K562 (cell line): ENCODE results near the gene SCPEP1. TPM values are rescaled to one million over a fixed set of nuclear protein-coding genes. Genes with fewer than 3 reads are reported as not detected.

Source experiments
- ATAC-seq: fragments of 200-7000 bp; cut with Tn5 transposase; 3 replicates; pipeline ENCODE4 v1.9.1; 2020; ENCODE audit warnings: moderate library complexity
- BruUV-seq: library from RNA; stranded (reverse); fragments of 400-500 nt; replicated peaks from 2 replicates; lab custom pipeline; 2021; lab: Mats Ljungman, UMichigan
- CTCF ChIA-PET: fragments of 300-600 bp; formaldehyde crosslinking; extraction: SDS; loops from one replicate; lab custom pipeline; 2021; ENCODE audit warnings: low intra/inter-chr PET ratio; lab: Yijun Ruan, JAX
- POLR2A ChIA-PET: fragments of 300-600, 350-650 bp; sonication (Branson Sonifier 250); formaldehyde crosslinking; extraction: SDS; loops from one replicate; lab custom pipeline; 2021; ENCODE audit warnings: antibody characterized with exemption, inconsistent platforms; lab: Yijun Ruan, JAX
- DNase-seq, 4 experiments: peaks; one replicate each; pipeline versions ENCODE4 v3.0.0 to v3.0.0-alpha.2; 2011 to 2018; ENCODE audit warnings: low spot score in 3 of 4, mixed read lengths in 3 of 4; ENCODE audit errors: extremely low read depth in 1 of 4
- FAIRE-seq: peaks from 2 replicates; lab custom pipeline; 2011; peaks lifted over from hg19 to GRCh38; lab: Jason Lieb, UNC
- H2AFZ ChIP-seq: 2 replicates; pipeline ENCODE4 v1.6.0; 2011; ENCODE audit warnings: low read depth, low read length, control low read depth, inconsistent platforms
- H3K27ac ChIP-seq: fragments of 200-600 bp; 3 replicates; pipeline ENCODE4 v1.8.0; 2011; ENCODE audit warnings: low read depth, mild to moderate bottlenecking, control low read depth, inconsistent platforms, low read length, moderate library complexity, mixed read lengths; ENCODE audit errors: extremely low read depth
- H3K27me3 ChIP-seq, 2 experiments: fragments of 300-600 bp in 1 of 2; 2 replicates in 1 of 2; 3 replicates in 1 of 2; pipeline versions ENCODE4 v1.6.0 to v1.8.0; 2011; ENCODE audit warnings: inconsistent platforms in 2 of 2, low read length in 2 of 2, mild to moderate bottlenecking in 1 of 2, mixed read lengths in 1 of 2, moderate library complexity in 1 of 2; ENCODE audit not compliant: control insufficient read depth in 2 of 2, insufficient read depth in 2 of 2
- H3K36me3 ChIP-seq: fragments of 300-600 bp; 3 replicates; pipeline ENCODE4 v1.8.0; 2011; ENCODE audit warnings: mild to moderate bottlenecking, low read length, inconsistent platforms; ENCODE audit not compliant: control insufficient read depth, insufficient read depth
- H3K4me1 ChIP-seq, 2 experiments: fragments of 200-600 bp in 1 of 2; replicated peaks in 1 of 2; 2 replicates in 1 of 2; 3 replicates in 1 of 2; pipeline versions ENCODE4 v1.5.1 to v1.8.0; 2011; ENCODE audit warnings: inconsistent platforms in 2 of 2, low read length in 2 of 2, mild to moderate bottlenecking in 1 of 2, mixed read lengths in 1 of 2, moderate library complexity in 1 of 2; ENCODE audit not compliant: control insufficient read depth in 2 of 2, insufficient read depth in 2 of 2
- H3K4me2 ChIP-seq: 2 replicates; pipeline ENCODE4 v1.6.1; 2011; ENCODE audit warnings: low read length, control low read depth, inconsistent platforms, mixed read lengths; ENCODE audit not compliant: insufficient read depth
- H3K4me3 ChIP-seq: fragments of 200-600 bp; sonication (generic), shearing (Covaris generic); 2 replicates; pipeline ENCODE4 v1.5.1; 2016; ENCODE audit warnings: control low read depth, inconsistent platforms
- H3K79me2 ChIP-seq: fragments of 200-600 bp; 3 replicates; pipeline ENCODE4 v1.8.0; 2011; ENCODE audit warnings: low read length, inconsistent platforms; ENCODE audit not compliant: control insufficient read depth, insufficient read depth
- H3K9ac ChIP-seq, 2 experiments: 2 replicates each; pipeline versions ENCODE4 v1.6.0 to v1.6.1; 2011; ENCODE audit warnings: low read depth in 2 of 2, low read length in 2 of 2, control low read depth in 1 of 2, inconsistent platforms in 1 of 2, mild to moderate bottlenecking in 1 of 2, mixed read lengths in 1 of 2; ENCODE audit not compliant: insufficient read depth in 1 of 2
- H3K9me1 ChIP-seq: one replicate; pipeline ENCODE4 v1.6.0; 2011; ENCODE audit warnings: inconsistent platforms, mild to moderate bottlenecking, low read length, moderate library complexity; ENCODE audit not compliant: control insufficient read depth, insufficient read depth
- H3K9me3 ChIP-seq: replicated peaks from 2 replicates; pipeline ENCODE4 v1.5.1; 2011; ENCODE audit warnings: low read depth, low read length, inconsistent platforms; ENCODE audit not compliant: control insufficient read depth, insufficient read depth
- H4K20me1 ChIP-seq: replicated peaks from 2 replicates; pipeline ENCODE4 v1.6.1; 2011; ENCODE audit warnings: low read length, inconsistent platforms, mixed read lengths; ENCODE audit not compliant: control insufficient read depth, insufficient read depth
- ATF2 ChIP-seq: sonication (generic); formaldehyde crosslinking; IDR thresholded peaks from 2 replicates; pipeline ENCODE4 v1.8.1; 2022; ENCODE audit warnings: missing genetic modification reagents
- CEBPZ ChIP-seq: fragments of 150-350 bp; IDR thresholded peaks from 2 replicates; pipeline ENCODE4 v1.6.1; 2014; ENCODE audit warnings: low read depth, mild to moderate bottlenecking, low read length, borderline replicate concordance
- E4F1 ChIP-seq: fragments of 250-450 bp; sonication (Bioruptor Pico); IDR thresholded peaks from 2 replicates; pipeline ENCODE4 v1.5.0; 2021; ENCODE audit warnings: mild to moderate bottlenecking, borderline replicate concordance
- GATA2 ChIP-seq: sonication (generic); formaldehyde crosslinking; IDR thresholded peaks from 2 replicates; pipeline ENCODE4 v1.4.0; 2020; ENCODE audit warnings: mild to moderate bottlenecking, missing genetic modification reagents
- NKRF ChIP-seq: fragments of 450-650 bp; IDR thresholded peaks from 2 replicates; pipeline ENCODE4 v1.6.1; 2016; ENCODE audit warnings: borderline replicate concordance
- NR3C1 ChIP-seq: sonication (generic); formaldehyde crosslinking; IDR thresholded peaks from 2 replicates; pipeline ENCODE4 v1.8.1; 2022; ENCODE audit warnings: missing genetic modification reagents
- RNF2 ChIP-seq: sonication (generic); IDR thresholded peaks from 2 replicates; pipeline ENCODE4 v1.6.1; 2016
- ZNF282 ChIP-seq: sonication (generic); formaldehyde crosslinking; IDR thresholded peaks from 2 replicates; pipeline ENCODE4 v1.8.1; 2023; ENCODE audit warnings: missing genetic modification reagents
- ZNF518B ChIP-seq: fragments of 250-450 bp; sonication (Bioruptor Pico); IDR thresholded peaks from 2 replicates; pipeline ENCODE4 v1.5.0; 2021; ENCODE audit warnings: mild to moderate bottlenecking, moderate library complexity
- WGBS: fragments of 100-300 bp; shearing (Covaris generic); methylation state at CpG from one replicate; pipeline ENCODE4 v1.1.6; 2016; ENCODE audit warnings: low coverage, mixed read lengths; ENCODE audit not compliant: insufficient coverage; ENCODE audit errors: missing lambda C conversion rate; 5-methylcytosine and 5-hydroxymethylcytosine counted together
- in situ Hi-C: fragments of 300-500 bp; cut with MboI; formaldehyde crosslinking; loops from 4 replicates; pipeline ENCODE4 v1.15.0; 2018; ENCODE audit warnings: inconsistent platforms, mixed read lengths
- intact Hi-C: fragments of 100-400 bp; cut with micrococcal nuclease; formaldehyde crosslinking; loops from 2 replicates; pipeline ENCODE4 v1.14.2; 2022
- polyA plus RNA-seq, 8 experiments: library from polyadenylated mRNA; depleted of rRNA in 4 of 8; stranded (reverse) in 5 of 8; unstranded in 3 of 8; fragments of >200 nt; fragmentation: Nextera tagmentation in 2 of 8; fragmentation: Illumina TruSeq in 1 of 8; extraction: Ambion mirVana in 2 of 8; extraction: Trizol in 1 of 8; gene quantifications; 2 replicates each; pipeline versions ENCODE4 v1.2.1 to v1.2.3, GENCODE V29; 2011 to 2014; ENCODE audit warnings: inconsistent platforms in 1 of 8, missing spikeins in 1 of 8
- total RNA-seq, 7 experiments: library from RNA; depleted of rRNA in 6 of 7; stranded (reverse); fragments of >200 nt in 6 of 7; fragmentation: Illumina TruSeq in 2 of 7; extraction: Trizol in 2 of 7; gene quantifications; 2 replicates each; pipeline versions ENCODE4 v1.2.1 to v1.2.3, GENCODE V29; 2011 to 2021; ENCODE audit warnings: low replicate concordance in 1 of 7

Gene SCPEP1
- total and polyA plus RNA-seq, 9 of the 15 experiments (the other 6 are each of a cell fraction or from before 2014, with no cell fraction given), result 5.1 to 14.8 (median 7.2) TPM

- Histone ChIP-seq H3K9me3 (no peaks in the 10 kb centered on the region), H3K4me2 (no peak overlapping the region), H2AFZ (no peak overlapping the region), H3K27me3 (no peaks in the 10 kb centered on the region), H4K20me1 (no peaks in the 10 kb centered on the region), H3K9me1 (no peaks in the 10 kb centered on the region), H3K4me1 (peaks cover 8% of the 10 kb centered on the region in 2 experiments; a peak in 3 of 5 replicates), H3K79me2 (no peaks in the 10 kb centered on the region), H3K9ac (no peak overlapping the region), H3K27ac (no peak overlapping the region), H3K36me3 (peaks cover 51% of the 10 kb centered on the region), H3K4me3 (no peak overlapping the region)
- FAIRE-seq, result no peak
- 87% methylated on average over 3 of the region's 3 CpGs for WGBS
- ChIA-PET CTCF (no interaction called here), POLR2A (interaction anchor here (0.9 kb wide), 1 partner anchor 141 kb away, joined by 3 read pairs; no protein-coding TSS in a partner anchor)
- DNase-seq, result no peak
- ATAC-seq, result no peak
- intact Hi-C loops (loop anchor here (10.0 kb wide), 1 partner anchor 441 kb away; no protein-coding TSS in a partner anchor), in situ Hi-C loops (loop anchor here (5.0 kb wide), 1 partner anchor 118 kb away; no protein-coding TSS in a partner anchor)
- no TSS peak for BruUV-seq
- TF ChIP-seq E4F1 (CRISPR knock-in tag) (no peak), NKRF (no peak), ATF2 (no peak), GATA2 (CRISPR knock-in tag) (no peak), ZNF282 (no peak), NR3C1 (CRISPR knock-in tag) (no peak), ZNF518B (CRISPR knock-in tag) (no peak), RNF2 (no peak), CEBPZ (no peak)
Measured at GRCh38 chr17:56935461-56935860, 42.5 kb upstream of the SCPEP1 start.
